K562 (cell line): ENCODE data around the gene PAN2. TPM values are rescaled to one million over a fixed set of nuclear protein-coding genes. Genes with fewer than 3 reads are reported as not detected.

ENCODE experiments used
- BCOR ChIP-seq: fragments of 450-650 bp; IDR thresholded peaks from 2 replicates; pipeline ENCODE4 v1.6.1; 2016
- CBX8 ChIP-seq: fragments of 200-600 bp; sonication (generic); IDR thresholded peaks from 2 replicates; pipeline ENCODE4 v1.6.1; 2012; ENCODE audit warnings: borderline replicate concordance, mixed run types, low read depth, mild to moderate bottlenecking, moderate library complexity, mixed read lengths, low read length, control low read depth, inconsistent platforms; ENCODE audit not compliant: poor library complexity, severe bottlenecking; ENCODE audit errors: extremely low read depth
- COPS2 ChIP-seq: fragments of 450-650 bp; conservative IDR thresholded peaks from 2 replicates; pipeline ENCODE4 v1.6.1; 2016; ENCODE audit warnings: mild to moderate bottlenecking, moderate library complexity
- DACH1 ChIP-seq: fragments of 450-650 bp; IDR thresholded peaks from 2 replicates; pipeline ENCODE4 v1.6.1; 2018; ENCODE audit not compliant: partially characterized antibody
- HNRNPLL ChIP-seq: fragments of 200-400 bp; formaldehyde crosslinking; IDR thresholded peaks from 2 replicates; pipeline ENCODE4 v1.6.1; 2017; ENCODE audit warnings: low read length, low read depth, mild to moderate bottlenecking; ENCODE audit not compliant: poor library complexity, severe bottlenecking
- KDM4B ChIP-seq, 2 experiments: fragments of 450-650 bp in 1 of 2; sonication (generic) in 1 of 2; IDR thresholded peaks; 2 replicates each; pipeline ENCODE4 v1.6.1; 2016 to 2017; ENCODE audit warnings: borderline replicate concordance in 2 of 2, antibody characterized with exemption in 1 of 2, low read depth in 1 of 2, mild to moderate bottlenecking in 1 of 2
- MEF2D ChIP-seq: conservative IDR thresholded peaks from 2 replicates; pipeline ENCODE4 v1.6.1; 2016; ENCODE audit warnings: low read depth, missing genetic modification characterization, missing compliant biosample characterization
- SMARCE1 ChIP-seq: fragments of 450-650 bp; IDR thresholded peaks from 2 replicates; pipeline ENCODE4 v1.7.1; 2016; ENCODE audit warnings: mild to moderate bottlenecking
- ZNF23 ChIP-seq: fragments of 250-450 bp; sonication (Bioruptor Pico); IDR thresholded peaks from 2 replicates; pipeline ENCODE4 v1.4.0; 2020; ENCODE audit warnings: mild to moderate bottlenecking
- ZNF316 ChIP-seq: fragments of 450-650 bp; IDR thresholded peaks from 2 replicates; pipeline ENCODE4 v1.6.1; 2016
- ZNF445 ChIP-seq: fragments of 250-450 bp; sonication (Bioruptor Pico); IDR thresholded peaks from 2 replicates; pipeline ENCODE4 v1.4.0; 2020; ENCODE audit warnings: low read depth, mild to moderate bottlenecking, moderate library complexity
- polyA plus RNA-seq, 8 experiments: library from polyadenylated mRNA; depleted of rRNA in 4 of 8; stranded (reverse) in 5 of 8; unstranded in 3 of 8; fragments of >200 nt; fragmentation: Nextera tagmentation in 2 of 8; fragmentation: Illumina TruSeq in 1 of 8; extraction: Ambion mirVana in 2 of 8; extraction: Trizol in 1 of 8; gene quantifications; 2 replicates each; pipeline versions ENCODE4 v1.2.1 to v1.2.3, GENCODE V29; 2011 to 2014; ENCODE audit warnings: inconsistent platforms in 1 of 8, missing spikeins in 1 of 8
- total RNA-seq, 7 experiments: library from RNA; depleted of rRNA in 6 of 7; stranded (reverse); fragments of >200 nt in 6 of 7; fragmentation: Illumina TruSeq in 2 of 7; extraction: Trizol in 2 of 7; gene quantifications; 2 replicates each; pipeline versions ENCODE4 v1.2.1 to v1.2.3, GENCODE V29; 2011 to 2021; ENCODE audit warnings: low replicate concordance in 1 of 7
- TF ChIP-seq, protein P1 (sequence below), 2 experiments: fragments of 450-650 bp in 1 of 2; sonication (generic) in 1 of 2; formaldehyde crosslinking in 1 of 2; IDR thresholded peaks; 2 replicates each; pipeline versions ENCODE4 v1.7.1 to v1.9.0; 2016 to 2022; ENCODE audit warnings: inconsistent platforms in 1 of 2, mild to moderate bottlenecking in 1 of 2, missing genetic modification reagents in 1 of 2
- TF ChIP-seq, protein P2 (sequence below): fragments of 250-450 bp; sonication (Bioruptor Pico); IDR thresholded peaks from 2 replicates; pipeline ENCODE4 v1.5.0; 2022; ENCODE audit warnings: mild to moderate bottlenecking
- TF ChIP-seq, protein P3 (sequence below), 2 experiments: fragments of 450-650 bp in 1 of 2; sonication (generic) in 1 of 2; formaldehyde crosslinking in 1 of 2; IDR thresholded peaks in 1 of 2; conservative IDR thresholded peaks in 1 of 2; 2 replicates each; pipeline versions ENCODE4 v1.6.1 to v1.8.1; 2016 to 2023; ENCODE audit warnings: mild to moderate bottlenecking in 2 of 2, moderate library complexity in 2 of 2, inconsistent platforms in 1 of 2, missing genetic modification reagents in 1 of 2

Gene PAN2
- total and polyA plus RNA-seq, 9 of the 15 experiments (the other 6 are each of a cell fraction or from before 2014, with no cell fraction given): 15.0 to 66.1 (median 25.9) TPM

DNA sequence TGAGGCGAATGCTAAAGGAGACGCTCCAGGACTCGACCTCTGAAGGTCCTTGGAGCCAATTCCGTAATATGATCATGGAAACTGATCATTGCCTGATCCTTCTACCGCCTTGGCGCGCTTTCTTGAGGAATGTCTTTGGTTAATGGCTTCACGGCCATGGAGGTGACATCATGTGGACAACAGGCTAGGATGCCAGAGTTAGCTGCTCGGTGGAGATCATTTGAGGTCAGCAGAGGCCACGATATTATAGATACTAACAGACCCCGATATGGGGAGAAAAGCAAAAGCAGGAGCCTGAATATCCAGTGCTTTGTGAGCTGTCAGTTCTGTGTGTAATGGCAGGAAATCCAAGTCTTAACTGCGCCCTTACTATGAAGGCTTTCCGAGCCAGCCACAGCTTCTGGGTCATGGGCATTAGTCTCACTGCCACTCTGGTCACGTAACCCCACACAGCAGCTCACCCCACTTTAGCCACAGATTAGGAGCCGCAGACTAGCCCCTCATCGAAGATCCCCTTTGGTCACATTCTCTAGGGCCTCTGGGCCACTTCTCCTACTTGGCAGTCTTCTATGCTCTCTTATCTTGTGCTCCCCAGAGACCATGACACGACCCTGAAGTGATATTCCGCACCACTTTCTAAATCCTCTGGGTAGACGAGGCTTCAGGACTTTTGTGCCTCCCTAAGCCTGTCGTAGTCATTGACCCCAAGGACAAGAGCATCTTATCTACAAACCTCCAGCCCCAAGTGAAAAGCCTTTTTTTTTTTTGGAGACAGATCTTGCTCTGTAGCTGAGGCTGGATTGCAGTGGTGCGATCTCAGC is 32.9 kb downstream of the PAN2 start (continued):
- TF ChIP-seq, protein P1, sequence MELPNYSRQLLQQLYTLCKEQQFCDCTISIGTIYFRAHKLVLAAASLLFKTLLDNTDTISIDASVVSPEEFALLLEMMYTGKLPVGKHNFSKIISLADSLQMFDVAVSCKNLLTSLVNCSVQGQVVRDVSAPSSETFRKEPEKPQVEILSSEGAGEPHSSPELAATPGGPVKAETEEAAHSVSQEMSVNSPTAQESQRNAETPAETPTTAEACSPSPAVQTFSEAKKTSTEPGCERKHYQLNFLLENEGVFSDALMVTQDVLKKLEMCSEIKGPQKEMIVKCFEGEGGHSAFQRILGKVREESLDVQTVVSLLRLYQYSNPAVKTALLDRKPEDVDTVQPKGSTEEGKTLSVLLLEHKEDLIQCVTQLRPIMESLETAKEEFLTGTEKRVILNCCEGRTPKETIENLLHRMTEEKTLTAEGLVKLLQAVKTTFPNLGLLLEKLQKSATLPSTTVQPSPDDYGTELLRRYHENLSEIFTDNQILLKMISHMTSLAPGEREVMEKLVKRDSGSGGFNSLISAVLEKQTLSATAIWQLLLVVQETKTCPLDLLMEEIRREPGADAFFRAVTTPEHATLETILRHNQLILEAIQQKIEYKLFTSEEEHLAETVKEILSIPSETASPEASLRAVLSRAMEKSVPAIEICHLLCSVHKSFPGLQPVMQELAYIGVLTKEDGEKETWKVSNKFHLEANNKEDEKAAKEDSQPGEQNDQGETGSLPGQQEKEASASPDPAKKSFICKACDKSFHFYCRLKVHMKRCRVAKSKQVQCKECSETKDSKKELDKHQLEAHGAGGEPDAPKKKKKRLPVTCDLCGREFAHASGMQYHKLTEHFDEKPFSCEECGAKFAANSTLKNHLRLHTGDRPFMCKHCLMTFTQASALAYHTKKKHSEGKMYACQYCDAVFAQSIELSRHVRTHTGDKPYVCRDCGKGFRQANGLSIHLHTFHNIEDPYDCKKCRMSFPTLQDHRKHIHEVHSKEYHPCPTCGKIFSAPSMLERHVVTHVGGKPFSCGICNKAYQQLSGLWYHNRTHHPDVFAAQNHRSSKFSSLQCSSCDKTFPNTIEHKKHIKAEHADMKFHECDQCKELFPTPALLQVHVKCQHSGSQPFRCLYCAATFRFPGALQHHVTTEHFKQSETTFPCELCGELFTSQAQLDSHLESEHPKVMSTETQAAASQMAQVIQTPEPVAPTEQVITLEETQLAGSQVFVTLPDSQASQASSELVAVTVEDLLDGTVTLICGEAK (IDR thresholded peaks at IDR 0.05): no peak
- TF ChIP-seq, protein P1 (CRISPR knock-in tag; IDR thresholded peaks at IDR 0.05): no peak
- TF ChIP-seq ZNF23 (CRISPR knock-in tag) (0 out of 2 replicates have a peak, but pooled peaks have one; percentile 7), CBX8 (no peak), ZNF316 (no peak), KDM4B (IDR thresholded peaks at IDR 0.05; ENCODE audit: borderline replicate concordance in 2 of 2, low read depth in 1 of 2) (no peak), COPS2 (no peak), SMARCE1 (peak; percentile 82), HNRNPLL (peak; percentile 46), DACH1 (no peak), ZNF445 (CRISPR knock-in tag) (no peak), MEF2D (0 out of 2 replicates have a peak, but pooled peaks have one; percentile 39), BCOR (peak; percentile 82)
- TF ChIP-seq, protein P2, sequence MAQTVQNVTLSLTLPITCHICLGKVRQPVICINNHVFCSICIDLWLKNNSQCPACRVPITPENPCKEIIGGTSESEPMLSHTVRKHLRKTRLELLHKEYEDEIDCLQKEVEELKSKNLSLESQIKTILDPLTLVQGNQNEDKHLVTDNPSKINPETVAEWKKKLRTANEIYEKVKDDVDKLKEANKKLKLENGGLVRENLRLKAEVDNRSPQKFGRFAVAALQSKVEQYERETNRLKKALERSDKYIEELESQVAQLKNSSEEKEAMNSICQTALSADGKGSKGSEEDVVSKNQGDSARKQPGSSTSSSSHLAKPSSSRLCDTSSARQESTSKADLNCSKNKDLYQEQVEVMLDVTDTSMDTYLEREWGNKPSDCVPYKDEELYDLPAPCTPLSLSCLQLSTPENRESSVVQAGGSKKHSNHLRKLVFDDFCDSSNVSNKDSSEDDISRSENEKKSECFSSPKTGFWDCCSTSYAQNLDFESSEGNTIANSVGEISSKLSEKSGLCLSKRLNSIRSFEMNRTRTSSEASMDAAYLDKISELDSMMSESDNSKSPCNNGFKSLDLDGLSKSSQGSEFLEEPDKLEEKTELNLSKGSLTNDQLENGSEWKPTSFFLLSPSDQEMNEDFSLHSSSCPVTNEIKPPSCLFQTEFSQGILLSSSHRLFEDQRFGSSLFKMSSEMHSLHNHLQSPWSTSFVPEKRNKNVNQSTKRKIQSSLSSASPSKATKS (CRISPR knock-in tag): no peak
- TF ChIP-seq, protein P3, sequence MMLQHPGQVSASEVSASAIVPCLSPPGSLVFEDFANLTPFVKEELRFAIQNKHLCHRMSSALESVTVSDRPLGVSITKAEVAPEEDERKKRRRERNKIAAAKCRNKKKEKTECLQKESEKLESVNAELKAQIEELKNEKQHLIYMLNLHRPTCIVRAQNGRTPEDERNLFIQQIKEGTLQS (IDR thresholded peaks at IDR 0.05): peak; percentile 78
- TF ChIP-seq, protein P3 (CRISPR knock-in tag; conservative IDR thresholded peaks at IDR 0.05): no peak
